CD4-positive, alpha-beta T cell treated with Interleukin-21 for 1 hour (primary cell): Measurements from ENCODE around the gene TCP11L2.
"Not testable (repeated sequence)": the region's sequence is repeated elsewhere in the genome, so short reads cannot be mapped to it uniquely, and the experiment has no call there.

ENCODE experiments used
- DNase-seq: peaks from one replicate; pipeline ENCODE4 v3.0.0-alpha.2; 2020

The TCP11L2 gene

DNA sequence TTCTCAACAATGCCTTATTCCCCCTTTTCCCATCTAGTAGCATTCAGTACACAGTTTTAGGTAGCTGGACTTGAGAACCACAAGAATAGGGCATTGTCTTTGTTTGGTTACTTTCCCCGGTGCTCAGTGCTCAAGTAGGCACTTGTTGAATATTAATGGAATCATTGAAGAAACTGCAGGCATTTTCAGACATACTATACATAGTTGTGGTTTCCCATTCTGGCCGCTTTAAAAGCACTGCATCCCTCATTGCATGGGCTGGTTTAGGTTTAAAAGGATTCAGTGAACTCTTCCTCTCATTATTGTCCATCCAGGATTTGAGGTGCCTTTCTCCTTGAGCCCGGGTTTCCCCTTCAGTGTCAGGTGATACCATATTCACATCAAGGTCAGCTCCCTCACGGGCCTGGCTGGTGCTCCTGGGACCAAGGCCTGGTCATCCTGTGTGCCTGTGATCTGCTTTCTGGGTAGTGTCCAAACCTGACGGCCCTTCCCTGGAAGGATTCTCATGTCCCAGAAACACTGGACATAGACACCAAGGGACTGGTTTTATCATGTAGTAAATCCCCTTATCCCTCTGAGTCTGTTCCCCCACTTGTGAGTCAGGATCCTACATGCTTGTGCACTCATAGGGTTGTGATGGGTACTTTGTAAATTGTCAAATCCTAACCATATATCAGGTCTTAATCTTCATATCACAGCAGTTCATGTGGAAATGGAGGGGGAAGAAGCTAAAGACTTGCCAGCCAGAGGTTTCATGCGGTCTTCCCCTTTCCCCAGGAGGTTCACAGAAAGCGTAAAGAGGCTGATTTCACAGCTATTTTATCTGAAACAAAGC lies 7.4 kb downstream of the TCP11L2 start:
- no peak for DNase-seq

DNA sequence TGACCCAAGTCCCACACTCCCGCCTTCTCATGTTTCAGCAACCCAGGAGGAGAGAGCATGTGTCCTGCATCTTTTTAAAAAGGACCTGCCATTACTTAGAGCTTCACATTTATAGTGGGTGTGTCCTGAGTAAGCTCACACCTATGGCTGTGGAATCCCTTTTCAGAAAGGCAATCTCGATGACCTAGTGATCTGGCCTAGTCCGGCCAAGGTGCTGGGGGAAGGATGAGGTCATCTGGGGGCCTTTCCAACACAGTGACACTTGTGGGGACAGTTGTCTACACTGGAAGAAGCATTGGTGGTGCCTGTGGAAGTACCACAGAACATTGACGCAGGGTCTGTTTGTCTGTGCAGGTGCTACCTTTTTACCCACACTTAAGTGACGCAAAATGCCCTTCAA lies 8.2 kb downstream of the TCP11L2 start:
- DNase-seq, result no peak

- no peak for DNase-seq
Measured at GRCh38 chr12:106311139-106311538, 8.6 kb downstream of the TCP11L2 start.

DNA sequence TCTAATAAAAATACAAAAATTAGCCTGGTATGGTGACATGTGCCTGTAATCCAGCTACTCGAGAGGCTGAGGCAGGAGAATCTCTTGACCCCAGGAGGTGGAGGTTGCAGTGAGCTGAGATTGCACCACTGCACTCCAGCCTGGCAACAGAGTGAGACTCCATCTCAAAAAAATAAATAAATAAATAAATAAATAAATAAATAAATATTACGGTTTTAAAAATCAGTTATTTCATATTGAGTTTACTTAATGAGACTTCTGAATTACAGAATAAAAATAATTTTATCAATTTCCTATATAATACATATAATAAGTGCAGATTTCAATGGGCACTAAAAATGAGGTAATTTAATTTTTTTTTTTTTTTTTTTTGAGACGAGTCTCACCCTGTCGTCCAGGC lies 10.9 kb downstream of the TCP11L2 start:
- not testable (repeated sequence) for DNase-seq

DNA sequence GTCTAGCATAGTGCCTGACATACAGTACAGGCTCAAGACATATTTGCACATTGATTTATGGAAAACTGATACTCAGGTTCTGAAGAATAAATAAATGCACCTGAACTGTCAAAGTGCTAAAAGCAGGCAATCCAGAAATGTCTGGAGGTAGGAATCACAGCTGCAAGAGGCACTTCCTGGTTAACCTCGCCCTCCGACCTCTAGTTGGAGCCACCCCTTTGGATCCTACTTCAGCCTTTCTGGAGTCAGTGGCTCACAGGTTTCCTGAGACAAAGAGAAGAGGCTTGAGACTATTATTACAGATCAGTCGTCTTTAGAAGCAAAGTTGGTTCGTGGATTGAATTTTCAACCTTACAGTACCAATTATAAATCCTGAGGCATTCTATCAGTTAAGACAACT lies 13.0 kb downstream of the TCP11L2 start:
- no peak for DNase-seq

GRCh38 chr12:106317406-106318082 lies 15.0 kb downstream of the TCP11L2 start:
- DNase-seq, result no peak

DNA sequence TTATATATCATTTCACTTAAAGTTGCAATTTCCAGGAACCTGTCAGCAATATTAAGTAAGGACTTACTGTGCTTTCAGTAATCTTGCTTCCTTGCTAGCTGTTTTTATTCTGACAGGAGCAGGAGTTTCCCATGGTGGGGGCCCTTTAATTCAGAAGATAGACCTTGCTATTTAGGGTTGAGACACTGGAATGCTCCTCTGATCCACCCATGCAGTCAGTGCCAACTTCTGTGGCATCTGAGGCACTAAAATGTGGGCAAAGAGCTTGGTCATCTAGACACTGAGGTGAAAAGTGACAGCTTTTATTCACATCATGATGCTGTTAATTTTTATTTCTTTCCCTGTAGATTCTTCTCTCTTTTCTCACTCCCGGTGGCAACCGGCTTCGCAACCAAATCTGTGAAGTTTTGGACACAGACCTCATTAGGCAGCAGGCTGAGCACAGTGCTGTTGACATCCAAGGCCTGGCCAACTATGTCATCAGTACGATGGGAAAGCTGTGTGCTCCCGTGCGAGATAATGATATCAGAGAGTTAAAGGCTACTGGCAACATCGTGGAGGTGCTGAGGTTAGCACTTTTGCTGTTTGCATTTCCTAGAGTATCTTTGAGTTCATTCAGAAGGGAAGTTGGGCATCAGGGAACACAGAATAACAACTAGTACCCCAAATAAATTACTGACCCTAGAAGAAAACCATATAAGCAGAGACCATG lies 18.8 kb downstream of the TCP11L2 start:
- DNase-seq, result no peak

DNA sequence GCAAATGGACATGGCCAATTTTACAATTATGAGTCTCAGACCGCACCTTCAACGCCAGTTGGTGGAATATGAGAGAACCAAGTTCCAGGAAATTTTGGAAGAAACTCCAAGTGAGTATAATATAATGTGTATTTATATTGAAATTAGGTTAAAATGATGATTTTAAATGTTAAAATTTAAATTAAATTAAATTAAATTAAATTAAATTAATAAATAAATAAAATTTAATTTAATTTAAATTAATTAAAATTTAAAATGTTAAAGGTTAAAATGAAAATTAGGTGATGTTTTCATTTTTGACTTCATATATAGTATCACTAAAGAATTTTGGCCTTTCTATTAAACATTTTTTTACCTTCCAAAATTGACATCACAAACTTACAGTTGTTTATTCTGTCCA lies 21.0 kb downstream of the TCP11L2 start:
- DNase-seq, result no peak

- no peak for DNase-seq
Measured at GRCh38 chr12:106327309-106327869, 24.9 kb downstream of the TCP11L2 start.

GRCh38 chr12:106328735-106329134 lies 26.2 kb downstream of the TCP11L2 start:
- no peak for DNase-seq

- no peak for DNase-seq
Measured at GRCh38 chr12:106329231-106329982, 26.9 kb downstream of the TCP11L2 start.

DNA sequence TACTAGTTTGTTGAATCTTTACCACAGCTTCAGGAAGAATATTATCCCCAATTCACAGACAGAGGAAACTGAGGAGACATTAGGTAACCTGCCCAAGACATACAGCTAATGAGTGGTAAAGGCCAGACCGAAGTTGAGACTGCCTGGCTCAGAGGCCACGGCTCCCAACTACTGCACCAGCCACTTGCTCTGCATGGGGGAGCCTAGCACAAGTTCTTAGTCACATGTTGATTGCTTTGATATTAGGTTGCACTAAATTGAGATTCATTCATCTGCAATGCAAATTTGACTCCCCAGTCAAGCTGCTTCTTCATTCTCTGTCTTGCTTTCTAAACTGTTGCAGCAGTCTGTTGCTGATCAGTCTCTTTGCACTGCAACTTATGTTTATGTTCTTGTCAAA lies 29.1 kb downstream of the TCP11L2 start:
- no peak for DNase-seq

GRCh38 chr12:106332536-106332935 lies 30.0 kb downstream of the TCP11L2 start:
- no peak for DNase-seq

DNA sequence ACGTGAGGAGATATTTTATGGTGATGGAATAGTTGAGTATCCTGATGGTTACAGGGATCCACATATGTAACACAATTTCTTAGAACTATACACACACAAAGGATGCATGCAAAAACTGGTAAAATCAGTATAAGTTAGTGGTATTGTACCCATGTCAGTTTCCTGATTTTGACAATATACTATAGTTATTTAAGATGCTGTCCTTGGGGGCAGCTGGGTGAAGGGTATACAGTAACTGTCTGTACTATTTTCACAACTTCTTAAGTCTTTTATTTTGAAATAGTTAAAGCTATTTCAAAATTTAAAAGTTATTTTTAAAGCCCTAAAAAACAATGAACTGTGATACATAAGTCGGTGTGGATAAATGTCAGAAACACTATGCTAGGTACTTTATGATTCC lies 30.5 kb downstream of the TCP11L2 start:
- no peak for DNase-seq

GRCh38 chr12:106333756-106334155 lies 31.2 kb downstream of the TCP11L2 start:
- no peak for DNase-seq

DNA sequence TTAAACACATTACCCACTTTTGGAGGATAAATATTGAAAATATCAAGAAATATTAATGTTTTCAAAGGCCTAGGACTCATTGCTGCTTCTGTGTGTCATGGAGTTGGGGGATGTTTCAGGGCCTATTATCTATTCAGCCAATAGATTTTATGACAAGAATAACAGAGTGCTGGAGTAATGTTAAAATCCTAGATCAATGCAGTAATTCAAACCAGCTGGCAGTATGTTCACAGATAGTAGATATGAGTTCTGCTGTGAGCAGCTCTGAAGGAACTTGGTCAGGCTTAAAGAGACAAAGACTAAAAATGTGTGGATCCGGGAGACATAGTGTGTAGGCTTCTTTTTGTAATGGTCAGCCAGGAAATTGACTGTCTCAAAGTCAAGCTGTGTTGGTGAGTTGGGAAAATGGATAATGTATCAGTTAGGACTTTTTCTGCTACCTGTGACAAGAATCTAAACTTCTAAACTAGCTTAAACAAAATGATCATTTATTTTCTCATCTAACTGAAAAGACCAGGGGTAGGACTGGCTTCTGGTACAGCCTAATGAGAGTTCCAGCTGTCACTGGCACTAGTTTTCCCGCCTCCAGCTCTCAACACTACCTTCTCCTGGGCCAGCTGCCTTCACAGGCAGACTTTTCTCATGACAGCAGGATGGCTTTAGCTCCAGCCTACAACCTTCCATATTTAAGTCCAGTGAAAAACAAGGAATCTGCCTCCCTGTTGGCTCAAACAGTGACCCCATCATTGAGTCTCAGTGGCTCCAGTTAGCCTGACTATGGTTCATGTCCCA lies 38.7 kb downstream of the TCP11L2 start:
- no peak for DNase-seq

- no peak for DNase-seq
Measured at GRCh38 chr12:106342397-106343213, 40.1 kb downstream of the TCP11L2 start.

GRCh38 chr12:106343214-106343528 lies 40.6 kb downstream of the TCP11L2 start:
- DNase-seq, result no peak

GRCh38 chr12:106344131-106344530 lies 41.6 kb downstream of the TCP11L2 start:
- no peak for DNase-seq

DNA sequence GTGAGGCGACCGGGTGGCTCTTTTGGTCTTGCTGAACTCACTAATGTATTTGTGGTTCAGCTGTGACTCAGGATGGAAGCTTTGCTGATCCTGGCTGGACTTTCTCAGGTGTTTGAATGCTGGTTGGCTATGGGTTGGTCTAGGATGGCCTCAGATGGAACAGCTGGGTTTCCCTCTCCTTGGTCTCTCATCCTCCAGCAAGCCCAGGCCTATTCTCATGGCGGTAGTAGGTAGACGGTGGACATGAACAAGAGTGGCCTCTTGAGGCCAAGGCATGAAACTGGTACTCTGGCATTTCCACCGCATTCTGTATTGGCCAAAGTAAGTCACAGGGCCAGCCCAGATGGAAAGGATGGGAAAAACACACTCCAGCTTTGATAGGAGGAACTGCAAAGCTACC lies 43.2 kb downstream of the TCP11L2 start:
- DNase-seq, result peak; percentile 8

DNA sequence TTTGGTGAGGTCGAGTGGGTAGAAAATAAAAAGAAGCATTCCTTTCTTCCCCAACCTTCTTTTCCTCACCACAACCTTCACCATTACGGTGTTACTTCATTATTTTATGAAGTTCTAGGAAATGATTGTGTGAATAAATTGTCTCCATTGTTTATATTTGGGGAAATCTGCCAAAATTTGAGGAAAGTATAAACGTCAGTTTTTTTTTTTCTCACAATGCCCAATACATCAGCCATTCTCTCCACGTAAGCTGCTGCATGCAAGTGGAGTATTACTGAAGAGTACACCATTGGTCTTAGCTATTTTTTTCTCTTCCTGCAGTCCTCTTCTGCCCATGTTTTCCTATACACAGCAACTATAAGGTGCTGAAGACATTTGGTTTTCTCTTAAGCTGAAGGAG lies 45.9 kb downstream of the TCP11L2 start:
- no peak for DNase-seq
